SK-N-SH (cell line): ENCODE data around the gene AUTS2. TPM values are rescaled to one million over a fixed set of nuclear protein-coding genes. Genes with fewer than 3 reads are reported as not detected.
A peak's percentile ranks its signal among the peaks of the same experiment; 100 is the strongest.

Source experiments
- CTCF ChIA-PET: fragments of 300-600, 350-600 bp; formaldehyde crosslinking; extraction: SDS; loops from one replicate; lab custom pipeline; 2021; lab: Yijun Ruan, JAX
- POLR2A ChIA-PET: fragments of 350-600 bp; sonication (Branson Sonifier 250); formaldehyde crosslinking; extraction: SDS; loops from one replicate; lab custom pipeline; 2020; ENCODE audit warnings: antibody characterized with exemption, inconsistent platforms; lab: Yijun Ruan, JAX
- DNase-seq: peaks from one replicate; pipeline ENCODE4 v3.0.0; 2012
- H2AFZ ChIP-seq: fragments of 200-600 bp; sonication (generic); 2 replicates; pipeline ENCODE4 v1.8.1; 2016; ENCODE audit warnings: antibody characterized with exemption, mild to moderate bottlenecking, low read depth
- H3F3A ChIP-seq: fragments of 200-600 bp; sonication (generic); replicated peaks from 2 replicates; pipeline ENCODE3; 2016; ENCODE audit warnings: antibody characterized with exemption, mild to moderate bottlenecking; ENCODE audit not compliant: insufficient read depth
- H3K27ac ChIP-seq, 2 experiments: fragments of 200-500 bp in 1 of 2; fragments of 200-600 bp in 1 of 2; sonication (Bioruptor generic) in 1 of 2; sonication (generic), shearing (Covaris generic) in 1 of 2; 2 replicates each; pipeline versions ENCODE4 v1.5.1 to v1.6.1; 2014 to 2016; ENCODE audit warnings: low read depth in 2 of 2, inconsistent platforms in 1 of 2, low read length in 1 of 2, mild to moderate bottlenecking in 1 of 2, mixed read lengths in 1 of 2
- H3K27me3 ChIP-seq: fragments of 200-600 bp; sonication (generic), shearing (Covaris generic); 2 replicates; pipeline ENCODE4 v1.6.1; 2016; ENCODE audit warnings: mixed run types; ENCODE audit not compliant: insufficient read depth
- H3K36me3 ChIP-seq, 2 experiments: fragments of 200-500 bp in 1 of 2; fragments of 200-600 bp in 1 of 2; sonication (Bioruptor generic) in 1 of 2; sonication (generic) in 1 of 2; replicated peaks in 1 of 2; 2 replicates each; pipeline versions ENCODE3 to v1.5.1; 2014 to 2016; ENCODE audit warnings: low read length in 1 of 2, mild to moderate bottlenecking in 1 of 2; ENCODE audit not compliant: insufficient read depth in 2 of 2, control insufficient read depth in 1 of 2
- H3K4me1 ChIP-seq, 2 experiments: fragments of 200-500 bp in 1 of 2; fragments of 200-600 bp in 1 of 2; sonication (Bioruptor generic) in 1 of 2; sonication (generic), shearing (Covaris generic) in 1 of 2; 2 replicates each; pipeline versions ENCODE4 v1.5.1 to v1.6.1; 2014 to 2016; ENCODE audit warnings: low read depth in 1 of 2, low read length in 1 of 2, mixed run types in 1 of 2; ENCODE audit not compliant: insufficient read depth in 2 of 2, control insufficient read depth in 1 of 2
- H3K4me2 ChIP-seq: fragments of 200-600 bp; sonication (generic), shearing (Covaris generic); 2 replicates; pipeline ENCODE4 v1.6.1; 2017; ENCODE audit warnings: mixed run types
- H3K4me3 ChIP-seq, 2 experiments: fragments of 200-500 bp in 1 of 2; fragments of 200-600 bp in 1 of 2; sonication (Bioruptor generic) in 1 of 2; sonication (generic), shearing (Covaris generic) in 1 of 2; 2 replicates each; pipeline versions ENCODE4 v1.5.1 to v1.8.1; 2014 to 2016; ENCODE audit warnings: low read depth in 2 of 2, inconsistent platforms in 1 of 2, low read length in 1 of 2, mild to moderate bottlenecking in 1 of 2, mixed read lengths in 1 of 2, moderate library complexity in 1 of 2
- H3K79me2 ChIP-seq: fragments of 200-600 bp; sonication (generic); 2 replicates; pipeline ENCODE4 v1.8.1; 2017; ENCODE audit warnings: mild to moderate bottlenecking; ENCODE audit not compliant: insufficient read depth
- H3K9ac ChIP-seq: fragments of 200-600 bp; sonication (generic); 2 replicates; pipeline ENCODE4 v1.6.1; 2017; ENCODE audit warnings: mixed run types
- H3K9me2 ChIP-seq: fragments of 200-600 bp; sonication (generic); 2 replicates; pipeline ENCODE4 v1.6.1; 2017; ENCODE audit warnings: mixed run types
- H3K9me3 ChIP-seq: fragments of 200-600 bp; sonication (generic); 2 replicates; pipeline ENCODE4 v1.6.1; 2017; ENCODE audit warnings: mixed run types, mild to moderate bottlenecking, moderate library complexity
- H4K20me1 ChIP-seq: fragments of 200-600 bp; sonication (generic); 2 replicates; pipeline ENCODE4 v1.6.1; 2017; ENCODE audit warnings: mild to moderate bottlenecking, mixed run types; ENCODE audit not compliant: insufficient read depth
- CHD2 ChIP-seq: fragments of 150-350 bp; IDR thresholded peaks from 2 replicates; pipeline ENCODE4 v1.6.1; 2018; ENCODE audit warnings: low read length; ENCODE audit not compliant: partially characterized antibody
- EP300 ChIP-seq, 2 experiments: IDR thresholded peaks; 2 replicates each; pipeline versions ENCODE4 v1.4.0 to v1.6.1; 2012; ENCODE audit warnings: borderline replicate concordance in 1 of 2, low read depth in 1 of 2, low read length in 1 of 2
- FOSL2 ChIP-seq: IDR thresholded peaks from 2 replicates; pipeline ENCODE4 v1.4.0; 2012; ENCODE audit warnings: low read depth, mild to moderate bottlenecking, moderate library complexity, borderline replicate concordance
- FOXJ3 ChIP-seq: sonication (generic); formaldehyde crosslinking; IDR thresholded peaks from 2 replicates; pipeline ENCODE4 v1.5.1; 2020; ENCODE audit warnings: mild to moderate bottlenecking, missing genetic modification reagents
- FOXM1 ChIP-seq: IDR thresholded peaks from 2 replicates; pipeline ENCODE4 v1.4.0; 2012; ENCODE audit warnings: low read depth, mild to moderate bottlenecking
- GATA2 ChIP-seq: sonication (generic); formaldehyde crosslinking; IDR thresholded peaks from 2 replicates; pipeline ENCODE4 v1.5.0; 2020; ENCODE audit warnings: mild to moderate bottlenecking, missing genetic modification reagents
- JUND ChIP-seq: IDR thresholded peaks from 2 replicates; pipeline ENCODE4 v1.4.0; 2012
- MAX ChIP-seq: IDR thresholded peaks from 2 replicates; pipeline ENCODE4 v1.4.0; 2012; ENCODE audit warnings: low read depth
- MEF2A ChIP-seq: IDR thresholded peaks from 2 replicates; pipeline ENCODE4 v1.4.0; 2012; ENCODE audit warnings: low read depth, borderline replicate concordance
- MXI1 ChIP-seq: IDR thresholded peaks from 2 replicates; pipeline ENCODE4 v1.6.1; 2012; ENCODE audit warnings: mild to moderate bottlenecking, low read depth, low read length, improper control_type of control experiment
- NFIC ChIP-seq: IDR thresholded peaks from 2 replicates; pipeline ENCODE4 v1.4.0; 2012; ENCODE audit warnings: borderline replicate concordance
- POLR2AphosphoS5 ChIP-seq: IDR thresholded peaks from 2 replicates; pipeline ENCODE4 v1.6.1; 2012; ENCODE audit warnings: low read depth, low read length
- SIN3A ChIP-seq: IDR thresholded peaks from 2 replicates; pipeline ENCODE4 v1.6.1; 2012; ENCODE audit warnings: low read depth, mild to moderate bottlenecking, low read length, moderate library complexity, borderline replicate concordance
- TCF12 ChIP-seq: IDR thresholded peaks from 2 replicates; pipeline ENCODE4 v1.4.0; 2012
- ZBTB33 ChIP-seq: IDR thresholded peaks from 2 replicates; pipeline ENCODE4 v1.4.0; 2012; ENCODE audit warnings: low read depth, borderline replicate concordance
- WGBS: methylation state at CpG from one replicate; pipeline ENCODE4 v1.1.6; 2017; ENCODE audit warnings: low lambda C conversion rate; 5-methylcytosine and 5-hydroxymethylcytosine counted together
- polyA plus RNA-seq, 3 experiments: library from polyadenylated mRNA; depleted of rRNA; stranded (reverse); fragments of >200 nt; gene quantifications; 2 replicates each; pipeline ENCODE4 v1.2.3, GENCODE V29; 2012
- TF ChIP-seq, protein P1 (sequence below): fragments of 150-350 bp; IDR thresholded peaks from 2 replicates; pipeline ENCODE4 v1.6.1; 2016; ENCODE audit warnings: mild to moderate bottlenecking, low read depth, low read length
- TF ChIP-seq, protein P2 (sequence below): IDR thresholded peaks from 2 replicates; pipeline ENCODE4; 2012
- TF ChIP-seq, protein P3 (sequence below): fragments of 200-600 bp; sonication (generic); IDR thresholded peaks from 2 replicates; pipeline ENCODE4 v1.6.1; 2017; ENCODE audit warnings: antibody characterized with exemption, mild to moderate bottlenecking, moderate library complexity
- TF ChIP-seq, protein P4 (sequence below): IDR thresholded peaks from 2 replicates; pipeline ENCODE4 v1.4.0; 2012; ENCODE audit warnings: low read depth, borderline replicate concordance

Gene AUTS2
- polyA plus RNA-seq, 1 of the 3 experiments (the other 2 are of a cell fraction) = 15.6 TPM

DNA sequence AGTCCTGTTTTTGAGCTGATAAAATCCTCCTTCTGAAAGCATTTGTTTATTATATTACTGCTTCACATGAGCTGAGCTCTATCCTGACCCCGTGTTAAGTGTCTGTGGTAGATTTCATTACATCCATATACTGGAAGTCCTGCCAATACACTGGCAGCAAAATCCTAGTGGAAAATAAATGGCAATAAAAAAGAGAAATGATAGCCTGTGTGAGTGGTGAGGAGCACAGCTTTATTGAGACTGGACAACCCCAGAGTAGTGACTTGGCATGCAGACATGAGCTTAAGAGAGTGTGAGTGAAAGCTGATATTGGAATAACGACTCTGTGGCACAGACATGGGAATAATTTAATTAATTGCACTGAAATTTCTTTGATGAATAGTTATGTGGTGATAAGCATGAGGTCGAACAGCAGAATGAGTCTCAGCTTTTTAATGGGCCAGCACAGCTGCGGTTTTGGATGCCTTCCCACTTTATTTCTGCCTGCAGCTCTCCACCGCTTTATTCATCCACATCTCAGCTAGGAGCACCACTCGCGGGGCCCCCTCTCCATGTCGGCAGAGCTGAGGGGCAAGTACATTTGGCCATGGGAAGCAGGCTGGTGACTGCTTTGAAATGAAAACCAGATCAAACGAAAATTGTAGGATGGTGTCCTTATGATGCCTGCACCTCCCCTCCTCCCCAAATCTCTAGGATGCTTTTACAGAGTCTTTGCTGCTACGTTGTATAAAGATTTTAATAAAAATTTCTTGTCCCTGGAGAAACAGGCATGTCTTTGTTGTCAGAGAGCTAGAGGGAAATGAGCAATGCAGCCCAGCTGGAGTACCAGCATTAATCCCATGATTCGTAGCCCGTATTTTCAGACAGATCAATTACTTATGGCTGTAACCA lies 494.3 kb downstream of the AUTS2 start (continued):
- TF ChIP-seq ZBTB33 (peak; percentile 25; the same call in 1 of the 2 replicates), MXI1 (peak; percentile 26; the same call in 1 of the 2 replicates), JUND (peak; percentile 76; the same call in 1 of the 2 replicates), FOXM1 (peak; percentile 76)

DNA sequence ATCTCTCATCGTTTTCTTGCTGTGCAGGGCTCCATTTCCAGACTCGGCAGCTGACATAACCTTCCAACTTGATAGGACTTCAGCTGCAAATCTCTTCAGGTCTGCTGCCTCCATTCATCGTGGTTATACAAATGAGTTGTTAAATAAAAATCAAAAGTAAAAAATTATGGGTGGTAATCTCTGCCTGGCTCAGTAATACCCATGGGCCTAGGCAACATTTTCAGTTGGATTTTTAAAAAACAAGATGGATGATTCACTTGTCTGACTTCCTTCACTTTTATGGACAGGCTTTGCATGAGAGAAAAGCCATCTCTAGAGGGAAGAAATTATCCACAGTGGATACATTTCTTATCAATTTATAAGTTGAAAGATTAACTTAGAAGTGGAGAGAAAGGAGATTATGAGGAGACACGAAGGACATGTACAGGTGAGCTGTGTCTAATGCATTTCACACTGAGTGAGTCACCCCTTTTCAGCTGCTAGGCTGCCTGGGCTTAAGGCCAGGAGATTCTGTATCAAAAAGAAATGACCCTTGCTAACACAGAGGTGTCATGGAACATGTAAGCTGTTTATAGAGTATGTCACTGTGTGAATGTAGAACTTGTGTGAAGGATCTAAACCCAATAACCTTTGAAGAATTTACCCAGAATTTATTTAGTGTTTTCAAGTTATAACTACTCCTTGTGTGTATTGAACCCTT lies 495.1 kb downstream of the AUTS2 start:
- POLR2A ChIA-PET = interaction anchor here (0.8 kb wide), 1 partner anchor 18 kb away, joined by 3 read pairs; no protein-coding TSS in a partner anchor
- Histone ChIP-seq H2AFZ (no peak overlapping the region), H3K9ac (peak overlapping the region; percentile 10; the same call in 1 of the 2 replicates), H3K4me1 (peaks cover 21 to 41% of the 10 kb centered on the region in 2 experiments), H3F3A (peaks cover 21% of the 10 kb centered on the region), H3K79me2 (no peaks in the 10 kb centered on the region), H4K20me1 (0 out of 2 replicates have a peak, but pooled peaks cover 7% of the 10 kb centered on the region), H3K27ac (peak overlapping the region; percentile 64 to 73; a peak in 3 of 4 replicates), H3K4me2 (peak overlapping the region; percentile 69), H3K27me3 (no peaks in the 10 kb centered on the region), H3K4me3 (peak overlapping the region; percentile 25 to 37; a peak in 3 of 4 replicates), H3K9me2 (no peaks in the 10 kb centered on the region), H3K9me3 (no peaks in the 10 kb centered on the region), H3K36me3 (no peaks in the 10 kb centered on the region)
- CTCF ChIA-PET = interaction anchor here (0.5 to 2.3 kb wide), 7 partner anchors 11 to 66 kb away, joined by 3 to 8 read pairs (median 4); no protein-coding TSS in a partner anchor
- WGBS = 27% methylated on average over 4 of the region's 4 CpGs
- TF ChIP-seq MEF2A (no peak), POLR2AphosphoS5 (no peak), MAX (no peak), CHD2 (no peak), JUND (peak; percentile 81), FOSL2 (peak; percentile 77), SIN3A (no peak), GATA2 (CRISPR knock-in tag) (no peak), EP300 (IDR thresholded peaks at IDR 0.05; ENCODE audit: borderline replicate concordance in 1 of 2, low read depth in 1 of 2, low read length in 1 of 2) (peak in 1 of 2 experiments; percentile 21; a peak in 1 of 4 replicates), FOXJ3 (CRISPR knock-in tag) (no peak), NFIC (peak; percentile 82), TCF12 (peak; percentile 68)
- TF ChIP-seq, protein P1, sequence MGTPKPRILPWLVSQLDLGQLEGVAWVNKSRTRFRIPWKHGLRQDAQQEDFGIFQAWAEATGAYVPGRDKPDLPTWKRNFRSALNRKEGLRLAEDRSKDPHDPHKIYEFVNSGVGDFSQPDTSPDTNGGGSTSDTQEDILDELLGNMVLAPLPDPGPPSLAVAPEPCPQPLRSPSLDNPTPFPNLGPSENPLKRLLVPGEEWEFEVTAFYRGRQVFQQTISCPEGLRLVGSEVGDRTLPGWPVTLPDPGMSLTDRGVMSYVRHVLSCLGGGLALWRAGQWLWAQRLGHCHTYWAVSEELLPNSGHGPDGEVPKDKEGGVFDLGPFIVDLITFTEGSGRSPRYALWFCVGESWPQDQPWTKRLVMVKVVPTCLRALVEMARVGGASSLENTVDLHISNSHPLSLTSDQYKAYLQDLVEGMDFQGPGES = no peak
- TF ChIP-seq, protein P2, sequence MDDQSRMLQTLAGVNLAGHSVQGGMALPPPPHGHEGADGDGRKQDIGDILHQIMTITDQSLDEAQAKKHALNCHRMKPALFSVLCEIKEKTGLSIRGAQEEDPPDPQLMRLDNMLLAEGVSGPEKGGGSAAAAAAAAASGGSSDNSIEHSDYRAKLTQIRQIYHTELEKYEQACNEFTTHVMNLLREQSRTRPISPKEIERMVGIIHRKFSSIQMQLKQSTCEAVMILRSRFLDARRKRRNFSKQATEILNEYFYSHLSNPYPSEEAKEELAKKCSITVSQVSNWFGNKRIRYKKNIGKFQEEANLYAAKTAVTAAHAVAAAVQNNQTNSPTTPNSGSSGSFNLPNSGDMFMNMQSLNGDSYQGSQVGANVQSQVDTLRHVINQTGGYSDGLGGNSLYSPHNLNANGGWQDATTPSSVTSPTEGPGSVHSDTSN = peak; percentile 62
- TF ChIP-seq, protein P3, sequence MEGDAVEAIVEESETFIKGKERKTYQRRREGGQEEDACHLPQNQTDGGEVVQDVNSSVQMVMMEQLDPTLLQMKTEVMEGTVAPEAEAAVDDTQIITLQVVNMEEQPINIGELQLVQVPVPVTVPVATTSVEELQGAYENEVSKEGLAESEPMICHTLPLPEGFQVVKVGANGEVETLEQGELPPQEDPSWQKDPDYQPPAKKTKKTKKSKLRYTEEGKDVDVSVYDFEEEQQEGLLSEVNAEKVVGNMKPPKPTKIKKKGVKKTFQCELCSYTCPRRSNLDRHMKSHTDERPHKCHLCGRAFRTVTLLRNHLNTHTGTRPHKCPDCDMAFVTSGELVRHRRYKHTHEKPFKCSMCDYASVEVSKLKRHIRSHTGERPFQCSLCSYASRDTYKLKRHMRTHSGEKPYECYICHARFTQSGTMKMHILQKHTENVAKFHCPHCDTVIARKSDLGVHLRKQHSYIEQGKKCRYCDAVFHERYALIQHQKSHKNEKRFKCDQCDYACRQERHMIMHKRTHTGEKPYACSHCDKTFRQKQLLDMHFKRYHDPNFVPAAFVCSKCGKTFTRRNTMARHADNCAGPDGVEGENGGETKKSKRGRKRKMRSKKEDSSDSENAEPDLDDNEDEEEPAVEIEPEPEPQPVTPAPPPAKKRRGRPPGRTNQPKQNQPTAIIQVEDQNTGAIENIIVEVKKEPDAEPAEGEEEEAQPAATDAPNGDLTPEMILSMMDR = no peak
- TF ChIP-seq, protein P4, sequence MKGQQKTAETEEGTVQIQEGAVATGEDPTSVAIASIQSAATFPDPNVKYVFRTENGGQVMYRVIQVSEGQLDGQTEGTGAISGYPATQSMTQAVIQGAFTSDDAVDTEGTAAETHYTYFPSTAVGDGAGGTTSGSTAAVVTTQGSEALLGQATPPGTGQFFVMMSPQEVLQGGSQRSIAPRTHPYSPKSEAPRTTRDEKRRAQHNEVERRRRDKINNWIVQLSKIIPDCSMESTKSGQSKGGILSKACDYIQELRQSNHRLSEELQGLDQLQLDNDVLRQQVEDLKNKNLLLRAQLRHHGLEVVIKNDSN = no peak
- DNase-seq = no peak
